Raji (cell line): ENCODE data around the gene TEX53.

ENCODE experiments used
- POLR2A ChIP-seq: IDR thresholded peaks from 2 replicates; pipeline ENCODE4 v1.6.1; 2011; ENCODE audit warnings: low read depth, low read length, control low read depth; ENCODE audit not compliant: insufficient read depth

TEX53 gene

DNA sequence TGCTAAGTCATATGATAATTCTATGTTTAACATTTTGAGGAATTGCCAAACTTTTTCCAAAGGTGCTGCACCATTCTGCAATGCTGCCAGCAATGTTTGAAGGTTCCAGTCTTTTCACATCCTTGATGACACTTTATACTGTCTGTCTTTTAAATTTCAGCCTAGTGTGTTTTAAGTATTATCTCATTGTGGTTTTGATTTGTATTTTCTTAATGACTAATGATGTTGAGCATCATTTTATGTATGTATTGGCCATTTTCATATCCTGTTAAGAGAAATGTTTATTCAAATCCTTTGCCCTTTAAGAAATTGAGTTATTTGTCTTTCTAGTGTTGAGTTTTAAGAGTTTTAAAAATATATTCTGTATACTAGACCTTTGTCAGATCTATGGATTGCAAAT is 29.4 kb upstream of the TEX53 start:
- no peak for TF ChIP-seq POLR2A

GRCh38 chr9:114685951-114686350 is 28.3 kb upstream of the TEX53 start:
- TF ChIP-seq POLR2A, result no peak

- TF ChIP-seq POLR2A, result no peak
Observed at GRCh38 chr9:114684036-114684435, 26.4 kb upstream of the TEX53 start.

DNA sequence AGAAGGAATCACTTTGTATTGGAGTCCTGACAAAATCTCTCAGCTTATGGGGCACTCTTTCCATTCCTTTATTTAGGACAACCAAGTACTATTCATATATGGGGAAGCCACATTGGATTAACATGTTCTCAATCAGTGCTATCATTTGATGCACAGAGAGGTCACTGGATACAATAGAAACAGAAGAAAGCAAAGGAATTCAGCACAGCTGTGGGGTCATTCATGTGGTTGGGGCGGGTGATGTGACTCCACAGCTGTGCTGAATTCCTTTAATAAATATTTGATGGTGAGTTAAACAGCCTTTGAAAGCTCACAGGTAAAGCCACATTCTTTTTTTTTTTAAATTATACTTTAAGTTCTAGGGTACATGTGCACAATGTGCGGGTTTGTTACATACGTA is 25.2 kb upstream of the TEX53 start:
- no peak for TF ChIP-seq POLR2A

- TF ChIP-seq POLR2A, result no peak
Observed at GRCh38 chr9:114681594-114682332, 24.2 kb upstream of the TEX53 start, which contains the start of gene TEX48. Gene TEX48, minus strand, starts transcription at chr9:114682192. Its CDS starts 10,469 bp downstream, at chr9:114671723.

DNA sequence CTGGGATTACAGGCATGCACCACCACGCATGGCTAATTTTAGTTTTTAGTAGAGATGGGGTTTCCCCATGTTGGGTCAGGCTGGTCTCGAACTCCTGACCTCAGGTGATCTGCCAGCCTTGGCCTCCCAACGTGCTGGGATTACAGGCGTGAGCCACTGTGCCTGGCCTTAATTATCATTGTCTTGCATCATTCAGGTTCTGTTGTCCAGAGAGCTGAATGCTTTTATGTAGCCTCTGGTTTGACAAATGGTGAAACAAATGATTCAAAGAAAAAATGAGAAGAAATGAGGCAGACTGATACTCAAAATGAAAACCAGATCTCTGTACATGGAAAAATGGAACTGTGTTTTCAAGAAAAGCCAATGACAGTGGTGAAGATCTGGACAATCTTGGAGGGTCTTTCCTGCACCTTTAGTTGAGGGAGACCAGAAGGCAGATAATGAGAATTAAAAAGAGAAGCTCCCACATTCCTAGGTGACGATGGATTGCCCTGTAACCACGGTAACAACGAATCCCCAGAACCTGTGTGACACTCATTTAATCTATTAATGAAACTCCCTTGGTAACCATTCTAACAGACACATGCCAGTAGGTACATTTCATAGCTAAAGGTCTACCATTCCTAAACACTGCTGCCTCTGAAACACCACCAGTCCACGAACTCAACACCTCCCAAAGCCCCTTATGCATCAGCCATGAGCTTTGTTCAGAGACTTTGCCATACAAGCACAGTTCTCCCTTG is 22.8 kb upstream of the TEX53 start:
- TF ChIP-seq POLR2A, result no peak

- TF ChIP-seq POLR2A, result no peak
Observed at GRCh38 chr9:114678795-114679194, 21.2 kb upstream of the TEX53 start.

GRCh38 chr9:114678130-114678529 is 20.5 kb upstream of the TEX53 start:
- no peak for TF ChIP-seq POLR2A

- no peak for TF ChIP-seq POLR2A
Observed at GRCh38 chr9:114677418-114677817, 19.8 kb upstream of the TEX53 start.

- no peak for TF ChIP-seq POLR2A
Observed at GRCh38 chr9:114676901-114677300, 19.3 kb upstream of the TEX53 start.

DNA sequence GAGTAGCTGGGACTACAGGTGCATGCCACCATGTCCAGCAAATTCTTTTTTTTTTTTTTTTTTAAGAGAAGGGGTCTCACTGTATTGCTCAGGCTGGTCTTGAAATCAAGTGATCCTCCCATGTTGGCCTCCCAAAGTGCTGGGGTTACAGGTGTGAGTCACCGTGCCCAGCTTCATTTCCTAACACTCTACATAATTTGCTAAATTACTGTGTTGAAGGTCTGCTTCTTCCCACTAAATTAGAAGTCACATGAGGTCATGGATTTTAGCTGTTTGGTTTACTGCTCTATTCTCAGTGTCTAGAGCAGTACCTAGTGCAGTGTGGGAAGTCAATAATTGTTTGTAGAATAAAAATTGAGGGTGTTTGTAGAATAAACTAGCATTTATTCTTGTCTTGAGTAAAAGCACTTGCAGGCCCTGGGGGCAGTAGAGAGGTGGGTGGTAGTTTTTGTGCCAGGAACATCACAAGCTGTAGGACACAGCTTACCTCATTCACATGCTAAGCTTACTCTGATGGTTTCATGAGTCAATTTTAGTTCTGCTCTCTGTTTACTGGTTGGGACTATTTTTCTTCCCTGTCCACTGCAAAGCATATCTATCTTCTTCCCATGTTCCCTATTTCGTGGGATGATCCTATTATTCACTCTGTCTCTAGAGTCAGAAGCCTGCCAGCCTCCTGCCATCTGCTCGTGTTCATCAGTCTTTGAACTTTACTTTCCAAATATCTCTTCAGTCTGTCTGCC is 17.4 kb upstream of the TEX53 start:
- TF ChIP-seq POLR2A, result no peak

- TF ChIP-seq POLR2A, result no peak
Observed at GRCh38 chr9:114674076-114674797, 16.6 kb upstream of the TEX53 start.

GRCh38 chr9:114671605-114672004 is 14.0 kb upstream of the TEX53 start:
- TF ChIP-seq POLR2A, result no peak

- TF ChIP-seq POLR2A, result no peak
Observed at GRCh38 chr9:114669961-114670360, 12.4 kb upstream of the TEX53 start.

GRCh38 chr9:114668146-114668545 is 10.5 kb upstream of the TEX53 start:
- TF ChIP-seq POLR2A, result no peak
